ENCODE measurements around the gene MAD1L1. TPM values are rescaled to one million over a fixed set of nuclear protein-coding genes. Genes with fewer than 3 reads are reported as not detected.

The MAD1L1 gene
- total and polyA plus RNA-seq, 2 experiments from 2014 or later: 38.2 to 69.8 TPM

DNA sequence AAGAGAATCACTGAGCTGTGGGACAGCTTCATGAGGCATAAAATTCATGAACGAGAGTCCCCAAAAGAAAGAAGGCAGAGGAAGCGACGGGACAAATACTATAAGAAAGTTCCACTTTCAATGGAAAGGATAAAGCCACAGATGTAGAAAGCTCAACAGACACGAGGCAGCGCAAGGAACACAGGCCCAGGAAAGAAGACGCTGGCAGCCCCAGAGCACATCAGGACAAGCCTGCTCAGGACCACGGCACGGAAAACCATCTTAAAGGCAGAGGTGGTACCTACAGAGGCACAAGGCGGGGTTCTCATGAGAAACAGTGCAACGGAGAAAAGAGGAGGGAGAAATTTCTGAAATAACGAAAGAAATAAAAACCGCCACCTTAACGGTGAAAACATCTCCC is 273.4 kb downstream of the MAD1L1 start:
- H3K36me3 ChIP-seq (ENCODE audit: low read depth): no peaks in the 10 kb centered on the region
- peaks cover 10% of the 10 kb centered on the region; the same call in 1 of the 2 replicates for H3K4me1 ChIP-seq (ENCODE audit: insufficient read depth)
- TF ChIP-seq EZH2 (IDR thresholded peaks at IDR 0.05; ENCODE audit: insufficient read depth, poor library complexity, severe bottlenecking) (no peak), EZH2phosphoT487 (IDR thresholded peaks at IDR 0.05; ENCODE audit: insufficient read depth, low read depth) (no peak)
- no peaks in the 10 kb centered on the region for H4K20me1 ChIP-seq (ENCODE audit: insufficient read depth)
- no peak for DNase-seq
- no peaks in the 10 kb centered on the region for H3K27me3 ChIP-seq (replicated peaks; ENCODE audit: insufficient read depth)
- in situ Hi-C loops (cut with MboI): no loop called here
- H3K9ac ChIP-seq: no peak overlapping the region
- H3K9me2 ChIP-seq (ENCODE audit: insufficient read depth): no peaks in the 10 kb centered on the region
- H3K79me2 ChIP-seq (ENCODE audit: insufficient read depth): no peaks in the 10 kb centered on the region
- H3K4me2 ChIP-seq (ENCODE audit: unreplicated experiment): no peak overlapping the region
- no peak overlapping the region for H2AFZ ChIP-seq
- no peaks in the 10 kb centered on the region for H3K9me3 ChIP-seq (ENCODE audit: low read depth)
- peaks cover 33% of the 10 kb centered on the region for H3F3A ChIP-seq (ENCODE audit: insufficient read depth)
- H3K4me3 ChIP-seq: no peak overlapping the region
- 94 to 95% methylated on average over 13 of the region's 13 CpGs for WGBS, 2 experiments (ENCODE audit: low coverage in 1 of 2, low lambda C conversion rate in 2 of 2, missing lambda C conversion rate in 2 of 2)
- H3K27ac ChIP-seq: no peak overlapping the region

DNA sequence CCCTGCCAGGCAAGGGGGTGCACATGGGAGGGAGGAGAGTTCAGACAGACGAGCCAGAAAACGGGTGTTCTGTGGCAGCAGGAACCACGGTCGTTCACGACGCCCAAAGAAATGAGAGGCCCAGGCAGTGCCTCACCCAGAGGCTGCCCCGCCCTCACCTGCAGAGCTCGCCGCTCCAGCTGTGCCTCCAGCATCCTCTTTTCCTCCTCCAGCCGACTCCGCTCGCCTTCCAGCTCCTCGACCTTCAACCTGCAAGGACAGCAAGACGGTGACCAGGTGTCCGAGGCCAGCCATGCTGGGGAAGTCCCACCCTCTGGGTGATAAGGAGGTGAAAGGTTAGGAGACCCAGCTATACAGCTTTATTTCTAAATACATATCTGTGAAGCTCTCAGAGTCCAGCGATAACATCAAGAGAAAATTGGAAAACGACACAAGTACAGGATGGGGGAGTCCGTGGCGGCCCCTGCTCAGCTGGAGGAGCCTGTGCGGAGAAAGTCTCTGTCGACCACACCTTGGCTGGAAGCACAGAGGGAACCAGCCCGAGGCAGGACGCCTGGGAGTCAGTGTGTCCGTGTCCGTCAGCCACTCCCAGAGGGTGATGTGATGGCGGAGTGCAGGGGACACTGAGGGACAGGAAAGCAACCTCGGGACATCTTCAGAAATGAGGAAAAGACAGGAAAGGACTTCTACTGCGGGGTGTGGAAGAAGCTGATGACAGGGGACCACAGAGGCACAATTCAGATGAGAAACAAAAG is 275.1 kb downstream of the MAD1L1 start:
- H3K27me3 ChIP-seq (replicated peaks; ENCODE audit: insufficient read depth): no peaks in the 10 kb centered on the region
- no peak overlapping the region for H3K9ac ChIP-seq
- H3K9me3 ChIP-seq (ENCODE audit: low read depth): no peaks in the 10 kb centered on the region
- H3K4me1 ChIP-seq (ENCODE audit: insufficient read depth): peaks cover 10% of the 10 kb centered on the region; the same call in 1 of the 2 replicates
- H2AFZ ChIP-seq: no peak overlapping the region
- no peak overlapping the region for H3K4me3 ChIP-seq
- no peak for TF ChIP-seq EZH2 (IDR thresholded peaks at IDR 0.05; ENCODE audit: insufficient read depth, poor library complexity, severe bottlenecking)
- no peak for TF ChIP-seq EZH2phosphoT487 (IDR thresholded peaks at IDR 0.05; ENCODE audit: insufficient read depth, low read depth)
- no peaks in the 10 kb centered on the region for H3K79me2 ChIP-seq (ENCODE audit: insufficient read depth)
- no peak for DNase-seq
- H3K36me3 ChIP-seq (ENCODE audit: low read depth): no peaks in the 10 kb centered on the region
- H4K20me1 ChIP-seq (ENCODE audit: insufficient read depth): no peaks in the 10 kb centered on the region
- 92 to 94% methylated on average over 27 to 28 of the region's 28 CpGs for WGBS, 2 experiments (ENCODE audit: low coverage in 1 of 2, low lambda C conversion rate in 2 of 2, missing lambda C conversion rate in 2 of 2)
- in situ Hi-C loops (cut with MboI): no loop called here
- H3K9me2 ChIP-seq (ENCODE audit: insufficient read depth): no peaks in the 10 kb centered on the region
- no peak overlapping the region for H3K4me2 ChIP-seq (ENCODE audit: unreplicated experiment)
- no peak overlapping the region for H3K27ac ChIP-seq
- H3F3A ChIP-seq (ENCODE audit: insufficient read depth): peaks cover 27% of the 10 kb centered on the region

DNA sequence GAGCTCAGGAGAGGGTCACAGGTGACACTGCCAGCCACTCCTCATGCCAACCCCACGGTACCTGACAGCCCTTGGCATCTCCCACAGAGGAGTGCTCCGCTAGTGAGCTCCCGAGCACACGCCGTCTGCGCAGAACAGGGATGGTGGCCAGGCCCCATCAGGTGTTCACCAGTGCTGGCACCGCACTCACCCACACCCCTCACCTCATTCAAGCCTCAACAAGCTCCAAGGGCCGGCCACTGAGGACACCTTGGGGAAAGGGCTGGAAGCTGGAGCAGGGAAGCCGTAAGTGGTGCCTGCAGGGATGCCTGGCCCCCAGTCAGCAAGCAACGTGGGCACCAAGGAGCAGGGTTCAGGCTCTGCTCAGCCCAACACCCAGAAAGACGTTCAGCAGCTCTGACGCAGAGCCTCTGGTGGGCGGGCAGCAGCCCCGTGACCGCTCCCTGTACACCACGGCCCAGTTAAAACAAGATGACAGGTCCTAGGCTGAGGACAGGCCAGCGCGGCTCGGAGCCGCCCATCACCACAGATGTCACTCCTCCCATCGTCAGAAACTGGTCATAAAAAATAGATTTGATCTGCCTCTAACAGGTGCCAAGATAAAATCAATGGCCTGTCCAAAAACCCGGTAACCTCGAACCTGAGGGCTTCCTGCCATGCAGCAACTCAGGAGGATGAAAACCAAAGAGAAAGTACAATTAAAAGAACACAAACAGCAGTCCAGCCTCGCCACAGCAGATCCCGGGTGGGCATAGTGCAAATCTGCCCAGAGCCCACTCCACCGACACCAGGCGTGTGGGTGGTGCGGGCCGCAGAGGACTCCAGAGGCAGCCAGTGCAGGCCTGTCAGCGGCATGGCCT is 275.9 kb downstream of the MAD1L1 start:
- no peak overlapping the region for H3K9ac ChIP-seq
- no peaks in the 10 kb centered on the region for H3K36me3 ChIP-seq (ENCODE audit: low read depth)
- H4K20me1 ChIP-seq (ENCODE audit: insufficient read depth): no peaks in the 10 kb centered on the region
- H3K27ac ChIP-seq: no peak overlapping the region
- no peak for DNase-seq
- no peaks in the 10 kb centered on the region for H3K9me2 ChIP-seq (ENCODE audit: insufficient read depth)
- H3K4me3 ChIP-seq: no peak overlapping the region
- H3F3A ChIP-seq (ENCODE audit: insufficient read depth): peaks cover 19% of the 10 kb centered on the region
- H2AFZ ChIP-seq: no peak overlapping the region
- TF ChIP-seq EZH2phosphoT487 (IDR thresholded peaks at IDR 0.05; ENCODE audit: insufficient read depth, low read depth) (no peak), EZH2 (IDR thresholded peaks at IDR 0.05; ENCODE audit: insufficient read depth, poor library complexity, severe bottlenecking) (no peak)
- no peaks in the 10 kb centered on the region for H3K9me3 ChIP-seq (ENCODE audit: low read depth)
- no peak overlapping the region for H3K4me2 ChIP-seq (ENCODE audit: unreplicated experiment)
- 96 to 97% methylated on average over 30 of the region's 30 CpGs for WGBS, 2 experiments (ENCODE audit: low coverage in 1 of 2, low lambda C conversion rate in 2 of 2, missing lambda C conversion rate in 2 of 2)
- in situ Hi-C loops (cut with MboI): no loop called here
- H3K27me3 ChIP-seq (replicated peaks; ENCODE audit: insufficient read depth): no peaks in the 10 kb centered on the region
- H3K79me2 ChIP-seq (ENCODE audit: insufficient read depth): no peaks in the 10 kb centered on the region
- peaks cover 5% of the 10 kb centered on the region; the same call in 1 of the 2 replicates for H3K4me1 ChIP-seq (ENCODE audit: insufficient read depth)

DNA sequence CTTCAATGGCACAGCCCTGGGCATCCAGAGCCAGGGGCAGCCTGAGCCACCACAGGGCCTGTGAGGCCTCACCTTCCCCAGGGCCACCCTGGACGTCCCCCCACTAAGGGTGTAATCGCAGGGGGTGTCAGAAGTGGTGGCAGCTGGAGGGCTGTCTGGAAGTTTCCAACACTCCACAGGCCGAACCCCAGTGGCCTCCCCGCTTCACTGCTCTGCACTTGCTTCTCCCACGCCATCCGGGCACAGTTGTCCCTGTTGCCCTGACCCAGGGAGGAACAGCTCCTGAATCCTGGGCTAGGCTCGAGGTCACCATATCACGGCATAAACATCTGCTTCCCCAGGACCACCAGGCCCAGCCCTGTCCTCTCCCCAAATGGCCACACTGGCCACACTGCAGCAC is 276.6 kb downstream of the MAD1L1 start:
- TF ChIP-seq EZH2 (IDR thresholded peaks at IDR 0.05; ENCODE audit: insufficient read depth, poor library complexity, severe bottlenecking): no peak
- no peaks in the 10 kb centered on the region for H3K9me2 ChIP-seq (ENCODE audit: insufficient read depth)
- no peak overlapping the region for H3K4me2 ChIP-seq (ENCODE audit: unreplicated experiment)
- no peaks in the 10 kb centered on the region for H3K79me2 ChIP-seq (ENCODE audit: insufficient read depth)
- WGBS, 2 experiments (ENCODE audit: low coverage in 1 of 2, low lambda C conversion rate in 2 of 2, missing lambda C conversion rate in 2 of 2): 86 to 95% methylated on average over 8 of the region's 8 CpGs
- peaks cover 1% of the 10 kb centered on the region; the same call in 1 of the 2 replicates for H3K4me1 ChIP-seq (ENCODE audit: insufficient read depth)
- H3F3A ChIP-seq (ENCODE audit: insufficient read depth): peaks cover 12% of the 10 kb centered on the region
- no peaks in the 10 kb centered on the region for H4K20me1 ChIP-seq (ENCODE audit: insufficient read depth)
- no peaks in the 10 kb centered on the region for H3K9me3 ChIP-seq (ENCODE audit: low read depth)
- no peak overlapping the region for H3K27ac ChIP-seq
- no peak overlapping the region for H3K4me3 ChIP-seq
- H3K27me3 ChIP-seq (replicated peaks; ENCODE audit: insufficient read depth): no peaks in the 10 kb centered on the region
- H3K9ac ChIP-seq: no peak overlapping the region
- in situ Hi-C loops (cut with MboI): no loop called here
- no peaks in the 10 kb centered on the region for H3K36me3 ChIP-seq (ENCODE audit: low read depth)
- H2AFZ ChIP-seq: no peak overlapping the region
- no peak for DNase-seq
